HEK293T (cell line): ENCODE results near the gene CYP1B1.

Experiments used
- CTCF ChIA-PET: fragments of 350-600 bp; formaldehyde crosslinking; extraction: SDS; loops from one replicate; lab custom pipeline; 2021; ENCODE audit warnings: antibody characterized with exemption, inconsistent platforms; lab: Yijun Ruan, JAX
- POLR2A ChIA-PET: fragments of 350-600 bp; formaldehyde crosslinking; extraction: SDS; loops from one replicate; lab custom pipeline; 2020; ENCODE audit warnings: antibody characterized with exemption, inconsistent platforms; lab: Yijun Ruan, JAX
- DNase-seq: peaks from one replicate; pipeline ENCODE4 v3.0.0; 2012; ENCODE audit warnings: mixed read lengths; ENCODE audit errors: extremely low spot score
- ARNT ChIP-seq: fragments of 450-650 bp; IDR thresholded peaks from 2 replicates; pipeline ENCODE4 v1.6.1; 2017; ENCODE audit warnings: mild to moderate bottlenecking
- BHLHE40 ChIP-seq: fragments of 450-650 bp; IDR thresholded peaks from 2 replicates; pipeline ENCODE4 v1.6.1; 2016; ENCODE audit warnings: mild to moderate bottlenecking, moderate library complexity, borderline replicate concordance
- CTBP1 ChIP-seq: fragments of 450-650 bp; IDR thresholded peaks from 2 replicates; pipeline ENCODE4 v1.6.1; 2016; ENCODE audit warnings: borderline replicate concordance
- ELF4 ChIP-seq: fragments of 450-650 bp; IDR thresholded peaks from 2 replicates; pipeline ENCODE4 v1.6.1; 2017; ENCODE audit warnings: antibody characterized with exemption
- FOXA1 ChIP-seq: fragments of 450-650 bp; IDR thresholded peaks from 2 replicates; pipeline ENCODE4 v1.6.1; 2016; ENCODE audit warnings: mild to moderate bottlenecking
- FOXK2 ChIP-seq: fragments of 450-650 bp; IDR thresholded peaks from 2 replicates; pipeline ENCODE4 v1.6.1; 2016; ENCODE audit warnings: mild to moderate bottlenecking
- FOXM1 ChIP-seq: fragments of 450-650 bp; IDR thresholded peaks from 2 replicates; pipeline ENCODE4 v1.6.1; 2017; ENCODE audit warnings: mild to moderate bottlenecking, borderline replicate concordance
- HDGF ChIP-seq: fragments of 450-650 bp; IDR thresholded peaks from 2 replicates; pipeline ENCODE4 v1.6.1; 2017; ENCODE audit warnings: antibody characterized with exemption, borderline replicate concordance
- L3MBTL2 ChIP-seq: fragments of 450-650 bp; conservative IDR thresholded peaks from 2 replicates; pipeline ENCODE4 v1.6.1; 2016; ENCODE audit warnings: mild to moderate bottlenecking
- LEF1 ChIP-seq: fragments of 450-650 bp; IDR thresholded peaks from 2 replicates; pipeline ENCODE4 v1.6.1; 2017; ENCODE audit warnings: mild to moderate bottlenecking, borderline replicate concordance
- NFRKB ChIP-seq: fragments of 450-650 bp; IDR thresholded peaks from 2 replicates; pipeline ENCODE4 v1.6.1; 2016; ENCODE audit warnings: mild to moderate bottlenecking, moderate library complexity
- SP1 ChIP-seq: fragments of 450-650 bp; IDR thresholded peaks from 2 replicates; pipeline ENCODE4 v1.6.1; 2017
- SUZ12 ChIP-seq: fragments of 450-650 bp; IDR thresholded peaks from 2 replicates; pipeline ENCODE4 v1.6.1; 2016; ENCODE audit warnings: mild to moderate bottlenecking
- TARDBP ChIP-seq: fragments of 450-650 bp; IDR thresholded peaks from 2 replicates; pipeline ENCODE4 v1.6.1; 2016
- ZNF384 ChIP-seq: fragments of 450-650 bp; IDR thresholded peaks from 2 replicates; pipeline ENCODE4 v1.6.1; 2016
- TF ChIP-seq, protein P1 (sequence below): fragments of 450-650 bp; IDR thresholded peaks from 2 replicates; pipeline ENCODE4 v1.6.1; 2016

The CYP1B1 gene

DNA sequence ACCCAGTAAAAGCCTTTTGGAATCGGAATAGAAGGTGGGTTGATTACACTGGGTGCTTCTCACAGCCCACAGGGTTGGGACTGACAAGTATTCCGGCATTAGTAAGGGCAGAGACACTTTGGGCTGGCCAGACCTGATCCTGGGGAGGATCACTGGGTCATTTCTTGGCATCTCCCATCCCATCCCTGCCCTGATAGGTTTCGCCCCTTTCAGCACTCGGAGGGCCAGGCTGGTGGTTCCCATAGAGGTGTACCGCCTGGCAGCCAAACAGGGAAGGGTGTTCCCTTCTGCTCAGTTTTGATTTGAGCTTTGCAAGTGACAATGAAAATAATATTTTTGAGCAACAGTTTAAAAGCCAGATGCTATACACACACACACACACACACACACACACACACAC lies 37.3 kb downstream of the CYP1B1 start:
- TF ChIP-seq FOXM1 (no peak), CTBP1 (no peak), ZNF384 (no peak), SP1 (no peak), L3MBTL2 (no peak), LEF1 (no peak), SUZ12 (no peak), ARNT (no peak), ELF4 (no peak), FOXA1 (no peak)
- TF ChIP-seq, protein P1, sequence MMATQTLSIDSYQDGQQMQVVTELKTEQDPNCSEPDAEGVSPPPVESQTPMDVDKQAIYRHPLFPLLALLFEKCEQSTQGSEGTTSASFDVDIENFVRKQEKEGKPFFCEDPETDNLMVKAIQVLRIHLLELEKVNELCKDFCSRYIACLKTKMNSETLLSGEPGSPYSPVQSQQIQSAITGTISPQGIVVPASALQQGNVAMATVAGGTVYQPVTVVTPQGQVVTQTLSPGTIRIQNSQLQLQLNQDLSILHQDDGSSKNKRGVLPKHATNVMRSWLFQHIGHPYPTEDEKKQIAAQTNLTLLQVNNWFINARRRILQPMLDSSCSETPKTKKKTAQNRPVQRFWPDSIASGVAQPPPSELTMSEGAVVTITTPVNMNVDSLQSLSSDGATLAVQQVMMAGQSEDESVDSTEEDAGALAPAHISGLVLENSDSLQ, result no peak
- no peak for DNase-seq
- ChIA-PET CTCF (no interaction called here), POLR2A (no interaction called here)

DNA sequence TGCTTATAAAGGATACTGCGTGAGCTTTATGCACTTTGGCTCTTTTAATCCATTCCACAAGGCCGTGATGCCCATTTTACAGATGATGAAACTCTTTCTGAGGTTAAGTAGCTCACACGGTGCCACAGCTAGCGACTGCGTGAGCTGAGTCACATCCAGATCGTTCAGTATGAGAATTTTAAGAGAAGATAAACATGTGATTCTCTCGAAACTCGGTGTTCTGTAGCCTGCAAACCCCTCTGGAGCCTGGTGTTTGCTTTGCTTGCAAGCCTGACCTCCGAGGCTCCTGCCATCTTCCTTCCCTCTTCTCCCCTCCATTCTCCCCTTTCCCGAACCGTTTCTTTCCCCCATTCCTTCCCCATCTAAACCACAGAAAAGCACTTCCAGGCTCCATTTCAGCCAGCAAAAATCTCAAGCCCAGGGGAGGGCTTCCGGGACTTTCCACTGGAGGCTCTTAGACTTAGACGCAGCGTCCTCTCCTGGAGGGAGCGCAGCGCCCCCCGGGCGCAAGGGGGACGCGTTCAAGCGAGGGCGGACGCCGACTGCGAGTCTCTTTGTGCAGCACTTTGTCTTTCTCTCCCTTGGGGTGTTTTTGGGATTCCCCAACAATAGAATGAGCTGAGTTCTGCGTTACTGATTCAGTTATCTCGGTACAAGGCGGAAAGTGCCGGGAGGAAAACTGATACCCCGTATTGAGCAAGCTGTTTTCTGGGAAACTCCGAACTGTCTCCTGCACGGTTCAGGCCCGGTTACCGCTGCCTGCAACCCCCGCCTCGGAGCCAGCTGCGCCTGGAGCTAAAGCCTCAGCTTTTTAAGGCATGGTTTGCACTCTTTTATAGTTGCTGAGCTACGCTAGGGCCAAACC lies 38.0 kb downstream of the CYP1B1 start:
- ChIA-PET CTCF (no interaction called here), POLR2A (no interaction called here)
- TF ChIP-seq BHLHE40 (no peak), FOXA1 (no peak), ARNT (no peak), LEF1 (no peak), CTBP1 (no peak), TARDBP (no peak)
- DNase-seq, result no peak

DNA sequence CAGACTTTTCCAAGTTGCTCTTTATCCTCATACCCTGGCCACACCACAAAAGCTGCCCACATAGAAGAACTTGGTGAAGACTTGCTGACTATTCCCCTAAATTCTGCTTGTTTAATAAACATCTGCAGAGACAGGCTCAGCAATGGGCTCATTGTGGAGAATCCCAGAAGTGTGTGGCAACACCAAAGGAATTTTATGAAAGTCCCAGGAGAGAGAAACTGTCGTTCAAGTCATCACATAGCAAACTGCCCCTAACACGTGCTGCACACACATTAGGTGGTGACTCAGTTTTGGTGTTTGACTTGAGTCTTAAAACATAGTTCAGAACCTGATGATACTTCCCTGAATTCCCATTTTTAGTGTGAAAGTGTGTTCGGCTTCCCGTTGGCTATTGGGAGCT lies 38.6 kb downstream of the CYP1B1 start:
- POLR2A ChIA-PET, result no interaction called here
- no peak for TF ChIP-seq ZNF384
- TF ChIP-seq FOXK2, result no peak
- TF ChIP-seq ELF4, result no peak
- TF ChIP-seq, protein P1, result no peak
- TF ChIP-seq BHLHE40, result no peak
- no peak for DNase-seq
- CTCF ChIA-PET, result no interaction called here

DNA sequence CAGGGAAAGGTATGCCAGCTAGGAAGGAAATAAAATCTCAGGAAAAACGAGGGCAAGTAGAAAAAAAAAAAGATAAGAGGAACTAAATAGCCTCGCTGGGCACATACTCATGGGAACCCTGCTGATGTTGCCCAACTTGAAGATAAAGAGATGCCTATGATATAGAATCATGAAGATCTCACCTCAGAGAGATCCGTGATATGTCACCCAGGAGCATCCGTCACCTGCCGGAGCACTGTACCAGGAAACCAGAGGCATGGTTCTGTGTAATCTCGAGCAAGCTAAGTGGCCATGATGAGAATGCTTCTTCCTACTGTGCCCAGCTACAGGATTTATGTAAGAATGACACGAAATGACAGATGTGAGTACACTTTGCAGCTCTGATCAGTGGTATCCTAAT lies 40.0 kb downstream of the CYP1B1 start:
- CTCF ChIA-PET, result interaction anchor here (0.5 kb wide), 1 partner anchor 239 kb away, joined by 5 read pairs; no protein-coding TSS in a partner anchor
- DNase-seq, result no peak
- TF ChIP-seq, protein P1, result no peak
- TF ChIP-seq CTBP1 (no peak), NFRKB (no peak), FOXA1 (no peak), ARNT (no peak)
- POLR2A ChIA-PET, result no interaction called here

DNA sequence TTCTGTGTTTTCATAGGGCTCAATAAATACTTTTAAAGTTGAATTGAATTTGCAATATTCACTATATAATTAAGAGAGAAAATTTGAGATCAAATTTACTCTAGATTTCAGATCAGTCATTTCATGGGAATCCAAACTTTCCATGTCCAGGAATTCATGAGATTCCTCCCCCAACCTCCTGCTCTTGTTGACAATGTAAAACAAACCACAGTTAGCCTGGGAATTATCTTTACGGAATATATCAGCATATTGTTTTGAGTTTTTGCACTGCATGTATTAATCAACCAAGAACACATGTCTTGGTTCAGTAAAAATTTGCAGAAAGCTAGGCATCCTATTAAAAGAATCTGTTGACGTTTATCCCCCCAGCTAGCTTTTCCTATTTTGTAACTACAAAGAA lies 42.3 kb downstream of the CYP1B1 start:
- DNase-seq, result no peak
- POLR2A ChIA-PET, result no interaction called here
- no peak for TF ChIP-seq LEF1
- TF ChIP-seq ELF4, result no peak
- no peak for TF ChIP-seq HDGF
- TF ChIP-seq NFRKB, result no peak
- no peak for TF ChIP-seq ARNT
- TF ChIP-seq ZNF384, result no peak
- TF ChIP-seq, protein P1, result no peak
- no peak for TF ChIP-seq SUZ12
- TF ChIP-seq TARDBP, result no peak
- TF ChIP-seq L3MBTL2, result no peak
- TF ChIP-seq CTBP1, result no peak
- TF ChIP-seq SP1, result no peak
- CTCF ChIA-PET, result no interaction called here

DNA sequence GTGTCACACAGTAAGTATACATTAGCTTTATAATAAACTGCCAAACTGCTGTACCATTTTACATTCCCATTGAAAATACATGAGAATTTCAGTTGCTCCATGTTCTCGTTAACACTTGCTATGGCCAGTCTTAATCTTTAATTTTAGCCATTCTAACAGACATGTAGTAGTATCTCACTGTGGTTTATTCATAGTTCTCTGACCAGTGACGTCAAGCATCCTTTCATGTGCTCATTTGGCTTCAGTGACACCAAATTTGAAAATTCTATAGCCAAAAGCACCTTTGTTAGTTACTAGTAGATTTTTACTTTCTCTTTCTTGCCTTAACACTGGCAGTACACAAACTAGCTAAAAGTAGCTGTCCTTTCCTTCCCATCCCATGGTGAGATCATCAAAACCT lies 43.0 kb downstream of the CYP1B1 start:
- TF ChIP-seq FOXK2 (no peak), ARNT (no peak), FOXA1 (no peak), HDGF (no peak), NFRKB (no peak), BHLHE40 (no peak), L3MBTL2 (no peak), ELF4 (no peak), CTBP1 (no peak), TARDBP (no peak), FOXM1 (no peak), SUZ12 (no peak), LEF1 (no peak), SP1 (no peak)
- TF ChIP-seq, protein P1, result no peak
- CTCF ChIA-PET, result no interaction called here
- DNase-seq, result no peak
- POLR2A ChIA-PET, result no interaction called here
